RWPE1 (cell line): ENCODE data around the gene CPED1.

Source experiments
- CTCF ChIA-PET: fragments of 350-600 bp; sonication (Branson Sonifier 250); formaldehyde crosslinking; extraction: SDS; loops from one replicate; lab custom pipeline; 2021; lab: Yijun Ruan, JAX
- POLR2A ChIA-PET: fragments of 400-600 bp; formaldehyde crosslinking; extraction: SDS; loops from one replicate; lab custom pipeline; 2020; ENCODE audit warnings: antibody characterized with exemption; ENCODE audit not compliant: low non-redundant PET; lab: Yijun Ruan, JAX
- DNase-seq: peaks from one replicate; pipeline ENCODE4 v3.0.0; 2012; ENCODE audit warnings: low spot score
- H3K27ac ChIP-seq: fragments of 450-650 bp; 2 replicates; pipeline ENCODE4 v1.5.1; 2017
- TF ChIP-seq, protein P1 (sequence below): fragments of 450-650 bp; conservative IDR thresholded peaks from 2 replicates; pipeline ENCODE4 v1.5.1; 2017; ENCODE audit warnings: low read depth, mild to moderate bottlenecking

Gene CPED1

DNA sequence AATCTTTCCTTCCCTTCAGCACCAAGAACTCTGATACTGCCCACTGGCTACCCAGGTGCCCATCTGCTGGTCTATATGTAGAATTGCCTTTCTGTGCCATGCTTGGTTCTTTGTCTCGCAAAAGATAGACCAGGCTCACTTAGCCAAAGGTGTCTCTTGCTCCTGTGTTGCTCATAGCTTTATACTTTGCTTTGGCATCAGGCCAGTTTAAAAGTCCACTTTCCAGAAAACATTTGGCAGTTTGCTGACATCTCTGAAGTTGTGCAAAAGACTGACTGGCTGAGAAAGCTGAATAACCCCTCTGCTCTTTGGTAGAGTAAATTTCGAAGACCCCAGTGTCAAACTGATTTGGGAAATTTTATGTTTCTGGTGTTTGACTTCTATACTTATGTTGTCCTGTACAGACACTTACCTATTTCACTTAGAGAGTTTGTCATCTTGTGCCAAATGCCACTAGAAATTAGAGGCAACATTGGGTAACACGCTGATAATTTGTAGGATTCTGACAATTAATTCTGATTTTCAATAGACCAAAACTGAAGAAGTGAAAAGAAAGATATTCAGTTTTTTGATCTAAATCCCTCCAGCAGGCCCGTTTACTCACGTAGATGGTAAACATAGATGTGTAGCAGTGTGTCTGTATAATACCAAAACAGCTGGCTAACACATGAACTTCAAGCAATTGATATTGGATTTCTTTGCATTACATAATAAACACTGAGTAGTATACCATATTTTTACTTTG, 91.1 kb downstream of the CPED1 start:
- H3K27ac ChIP-seq, result no peak overlapping the region
- ChIA-PET POLR2A (no interaction called here), CTCF (no interaction called here)
- DNase-seq, result no peak
- TF ChIP-seq, protein P1, sequence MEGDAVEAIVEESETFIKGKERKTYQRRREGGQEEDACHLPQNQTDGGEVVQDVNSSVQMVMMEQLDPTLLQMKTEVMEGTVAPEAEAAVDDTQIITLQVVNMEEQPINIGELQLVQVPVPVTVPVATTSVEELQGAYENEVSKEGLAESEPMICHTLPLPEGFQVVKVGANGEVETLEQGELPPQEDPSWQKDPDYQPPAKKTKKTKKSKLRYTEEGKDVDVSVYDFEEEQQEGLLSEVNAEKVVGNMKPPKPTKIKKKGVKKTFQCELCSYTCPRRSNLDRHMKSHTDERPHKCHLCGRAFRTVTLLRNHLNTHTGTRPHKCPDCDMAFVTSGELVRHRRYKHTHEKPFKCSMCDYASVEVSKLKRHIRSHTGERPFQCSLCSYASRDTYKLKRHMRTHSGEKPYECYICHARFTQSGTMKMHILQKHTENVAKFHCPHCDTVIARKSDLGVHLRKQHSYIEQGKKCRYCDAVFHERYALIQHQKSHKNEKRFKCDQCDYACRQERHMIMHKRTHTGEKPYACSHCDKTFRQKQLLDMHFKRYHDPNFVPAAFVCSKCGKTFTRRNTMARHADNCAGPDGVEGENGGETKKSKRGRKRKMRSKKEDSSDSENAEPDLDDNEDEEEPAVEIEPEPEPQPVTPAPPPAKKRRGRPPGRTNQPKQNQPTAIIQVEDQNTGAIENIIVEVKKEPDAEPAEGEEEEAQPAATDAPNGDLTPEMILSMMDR, result no peak

DNA sequence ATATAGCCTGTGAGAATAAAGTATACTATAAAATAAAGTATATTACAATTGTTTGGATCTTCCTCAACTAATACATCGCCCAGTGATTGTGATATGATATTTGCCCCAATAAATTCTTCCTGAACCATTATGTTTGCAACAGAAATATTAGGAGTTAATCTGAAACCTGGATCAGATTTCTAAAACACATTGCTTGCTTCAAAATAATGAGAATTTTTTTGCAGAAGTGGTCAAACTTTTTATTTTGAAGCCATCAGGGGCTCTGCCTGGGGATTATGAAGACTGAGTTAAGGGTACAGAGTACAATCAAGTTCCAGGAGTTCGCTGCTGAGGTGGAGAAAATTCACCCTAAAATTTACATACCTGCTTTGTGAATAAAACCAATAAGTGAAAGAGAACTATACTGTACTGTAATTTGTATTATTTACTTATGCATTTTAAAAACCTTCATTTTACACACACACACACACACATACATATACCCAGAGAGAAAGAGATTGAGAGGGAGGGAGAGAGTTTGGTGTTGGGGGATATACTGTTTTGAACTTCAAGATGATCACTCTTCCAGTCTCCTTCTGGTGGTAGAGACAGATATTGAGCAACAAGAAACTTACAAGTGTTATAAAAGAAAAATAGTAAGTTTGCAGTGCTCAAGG, 91.9 kb downstream of the CPED1 start:
- POLR2A ChIA-PET, result no interaction called here
- TF ChIP-seq, protein P1, result no peak
- no peak for DNase-seq
- no peak overlapping the region for H3K27ac ChIP-seq
- CTCF ChIA-PET, result interaction anchor here (0.6 to 2.5 kb wide), 2 partner anchors 15 to 93 kb away, joined by 3 to 20 read pairs; partner anchors contain the start of gene CPED1

DNA sequence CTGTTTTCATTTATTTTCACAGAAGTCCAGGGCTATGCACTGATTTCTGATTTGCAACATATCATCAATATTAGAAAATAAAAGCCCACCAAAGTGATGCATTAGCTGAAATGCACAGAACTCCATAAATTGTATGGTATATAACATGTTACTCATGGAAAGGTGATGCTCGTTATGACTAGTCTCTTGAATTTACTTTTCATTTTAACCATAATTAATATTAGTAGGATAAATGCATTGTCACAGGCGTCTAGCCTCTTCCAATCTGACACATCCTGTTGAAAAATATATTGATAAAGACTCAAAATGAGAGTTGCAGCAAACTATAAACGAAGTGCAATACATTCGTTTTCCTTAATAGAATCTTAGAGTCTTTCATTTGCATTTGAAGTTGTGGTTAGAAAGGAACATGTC, 92.4 kb downstream of the CPED1 start:
- CTCF ChIA-PET, result interaction anchor here (0.6 to 2.5 kb wide), 3 partner anchors 12 to 94 kb away, joined by 3 to 20 read pairs (median 6); partner anchors contain the start of gene CPED1
- no peak overlapping the region for H3K27ac ChIP-seq
- TF ChIP-seq, protein P1, result no peak
- POLR2A ChIA-PET, result no interaction called here
- no peak for DNase-seq

DNA sequence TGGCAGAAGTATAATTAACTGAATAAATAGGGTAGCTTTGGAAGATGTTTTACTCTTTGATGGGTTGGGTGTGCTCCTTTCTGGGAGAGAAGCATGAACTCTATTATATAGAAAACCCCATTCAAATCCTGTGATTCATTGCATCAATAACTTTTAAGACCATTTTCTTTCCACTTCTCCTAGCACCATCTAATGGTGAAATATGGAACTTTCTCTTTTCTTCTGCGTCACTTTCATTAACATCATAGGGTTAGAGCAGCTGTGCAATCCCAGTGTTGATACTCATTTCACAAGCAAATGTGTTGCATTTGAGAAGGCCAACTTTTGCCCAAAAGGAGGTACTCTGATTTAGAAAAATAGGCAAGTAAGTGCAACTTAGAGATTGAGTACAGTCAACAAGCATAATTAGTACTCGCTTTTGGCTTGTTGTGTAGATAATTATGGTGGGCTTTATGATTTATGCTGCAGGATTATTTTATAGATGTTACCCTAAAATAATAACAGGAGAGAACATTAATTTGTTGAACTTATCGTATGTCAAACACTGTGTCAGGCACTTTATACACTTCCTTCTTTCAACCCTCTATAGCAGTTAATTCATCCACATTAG, 92.9 kb downstream of the CPED1 start:
- no peak overlapping the region for H3K27ac ChIP-seq
- CTCF ChIA-PET, result interaction anchor here (0.6 to 2.5 kb wide), 7 partner anchors 9 to 262 kb away, joined by 3 to 20 read pairs (median 4); partner anchors contain the start of gene CPED1
- TF ChIP-seq, protein P1, result peak; percentile 90
- POLR2A ChIA-PET, result no interaction called here
- DNase-seq, result peak; percentile 20

DNA sequence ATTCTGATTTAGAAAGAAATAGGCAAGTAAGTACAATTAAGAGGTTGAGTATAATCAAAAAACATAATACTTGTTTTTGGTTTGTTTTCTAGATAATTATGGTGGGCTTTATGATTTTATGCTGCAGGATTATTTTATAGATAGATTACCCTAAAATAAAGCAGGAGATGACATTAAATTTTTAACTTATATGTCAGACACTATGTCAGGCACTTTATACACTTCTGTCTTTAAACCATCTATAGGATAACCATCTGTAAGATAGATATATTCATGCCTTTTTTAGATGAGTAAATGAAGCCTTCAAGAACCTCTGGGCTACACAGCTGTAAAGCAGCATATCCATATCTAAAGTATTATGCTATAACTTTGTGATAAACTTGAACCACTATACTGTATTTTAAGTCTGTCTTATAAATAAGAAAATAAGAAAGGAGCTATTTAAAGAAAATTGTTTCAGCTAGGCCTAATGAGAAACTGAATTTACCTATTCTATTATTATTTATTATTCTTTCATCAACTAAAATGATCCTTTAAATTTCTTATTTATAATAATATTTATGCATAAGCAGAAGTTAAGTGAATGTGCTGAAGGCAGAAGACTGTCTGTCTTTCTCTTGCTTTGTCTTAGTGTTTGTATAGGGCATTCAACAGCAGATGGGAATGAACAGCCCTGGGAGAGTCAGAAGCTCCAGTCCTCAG, 94.0 kb downstream of the CPED1 start:
- ChIA-PET POLR2A (no interaction called here), CTCF (interaction anchor here (0.7 to 2.5 kb wide), 5 partner anchors 8 to 1300 kb away, joined by 3 to 20 read pairs (median 5); partner anchors contain the start of gene CPED1)
- TF ChIP-seq, protein P1, result no peak
- H3K27ac ChIP-seq, result no peak overlapping the region
- no peak for DNase-seq
